K562 (cell line): ENCODE measurements around the gene C18orf32. TPM values are rescaled to one million over a fixed set of nuclear protein-coding genes. Genes with fewer than 3 reads are reported as not detected.

Experiments used
- ATF7 ChIP-seq: fragments of 450-650 bp; IDR thresholded peaks from 2 replicates; pipeline ENCODE4 v1.7.1; 2014; ENCODE audit warnings: mild to moderate bottlenecking, moderate library complexity
- CEBPZ ChIP-seq: fragments of 150-350 bp; IDR thresholded peaks from 2 replicates; pipeline ENCODE4 v1.6.1; 2014; ENCODE audit warnings: low read depth, mild to moderate bottlenecking, low read length, borderline replicate concordance
- COPS2 ChIP-seq: fragments of 450-650 bp; conservative IDR thresholded peaks from 2 replicates; pipeline ENCODE4 v1.6.1; 2016; ENCODE audit warnings: mild to moderate bottlenecking, moderate library complexity
- CTBP1 ChIP-seq: fragments of 450-650 bp; IDR thresholded peaks from 2 replicates; pipeline ENCODE4 v1.6.1; 2016; ENCODE audit warnings: borderline replicate concordance
- ELF4 ChIP-seq: fragments of 450-650 bp; formaldehyde crosslinking; IDR thresholded peaks from 2 replicates; pipeline ENCODE4 v1.4.0; 2022; ENCODE audit warnings: missing genetic modification characterization
- EP400 ChIP-seq: fragments of 450-650 bp; IDR thresholded peaks from 2 replicates; pipeline ENCODE4 v1.6.1; 2017; ENCODE audit warnings: antibody characterized with exemption, mild to moderate bottlenecking, moderate library complexity
- FOXK2 ChIP-seq, 2 experiments: fragments of 450-650 bp; IDR thresholded peaks in 1 of 2; conservative IDR thresholded peaks in 1 of 2; 2 replicates each; pipeline ENCODE4 v1.6.1; 2016; ENCODE audit warnings: low read depth in 2 of 2, mild to moderate bottlenecking in 1 of 2
- GTF2F1 ChIP-seq: IDR thresholded peaks from 2 replicates; pipeline ENCODE4 v1.6.1; 2011; ENCODE audit warnings: low read depth, low read length, improper control_type of control experiment
- MBD2 ChIP-seq: sonication (generic); IDR thresholded peaks from 2 replicates; pipeline ENCODE4 v1.6.1; 2016; ENCODE audit warnings: low read depth, borderline replicate concordance
- NUFIP1 ChIP-seq: fragments of 450-650 bp; IDR thresholded peaks from 2 replicates; pipeline ENCODE4 v1.6.1; 2018; ENCODE audit not compliant: partially characterized antibody
- RFX5 ChIP-seq: IDR thresholded peaks from 2 replicates; pipeline ENCODE4 v1.6.1; 2011; ENCODE audit warnings: low read depth, mild to moderate bottlenecking, improper control_type of control experiment, low read length
- SPI1 ChIP-seq: IDR thresholded peaks from 2 replicates; pipeline ENCODE4 v1.6.1; 2011; ENCODE audit warnings: low read depth, low read length, control low read depth, borderline replicate concordance
- SREBF2 ChIP-seq: sonication (generic); formaldehyde crosslinking; IDR thresholded peaks from 2 replicates; pipeline ENCODE4 v1.4.0; 2020; ENCODE audit warnings: mild to moderate bottlenecking, missing genetic modification reagents
- ZBTB1 ChIP-seq: sonication (generic); formaldehyde crosslinking; IDR thresholded peaks from 2 replicates; pipeline ENCODE4 v1.8.1; 2023; ENCODE audit warnings: missing genetic modification reagents, low read depth, mild to moderate bottlenecking, borderline replicate concordance
- ZFX ChIP-seq: sonication (generic); formaldehyde crosslinking; IDR thresholded peaks from 2 replicates; pipeline ENCODE4 v1.8.0; 2022; ENCODE audit warnings: mild to moderate bottlenecking, missing genetic modification reagents, moderate library complexity
- ZNF75A ChIP-seq: fragments of 450-650 bp; formaldehyde crosslinking; IDR thresholded peaks from 2 replicates; pipeline ENCODE4 v1.4.0; 2020; ENCODE audit warnings: mild to moderate bottlenecking
- ZNF778 ChIP-seq: fragments of 450-650 bp; formaldehyde crosslinking; IDR thresholded peaks from 2 replicates; pipeline ENCODE4 v1.4.0; 2020; ENCODE audit warnings: mild to moderate bottlenecking, moderate library complexity
- polyA plus RNA-seq, 8 experiments: library from polyadenylated mRNA; depleted of rRNA in 4 of 8; stranded (reverse) in 5 of 8; unstranded in 3 of 8; fragments of >200 nt; fragmentation: Nextera tagmentation in 2 of 8; fragmentation: Illumina TruSeq in 1 of 8; extraction: Ambion mirVana in 2 of 8; extraction: Trizol in 1 of 8; gene quantifications; 2 replicates each; pipeline versions ENCODE4 v1.2.1 to v1.2.3, GENCODE V29; 2011 to 2014; ENCODE audit warnings: inconsistent platforms in 1 of 8, missing spikeins in 1 of 8
- total RNA-seq, 7 experiments: library from RNA; depleted of rRNA in 6 of 7; stranded (reverse); fragments of >200 nt in 6 of 7; fragmentation: Illumina TruSeq in 2 of 7; extraction: Trizol in 2 of 7; gene quantifications; 2 replicates each; pipeline versions ENCODE4 v1.2.1 to v1.2.3, GENCODE V29; 2011 to 2021; ENCODE audit warnings: low replicate concordance in 1 of 7
- TF ChIP-seq, protein P1 (sequence below): fragments of 250-450 bp; sonication (Bioruptor Pico); IDR thresholded peaks from 2 replicates; pipeline ENCODE4 v1.5.0; 2021
- TF ChIP-seq, protein P2 (sequence below): fragments of 250-450 bp; sonication (Bioruptor Pico); IDR thresholded peaks from 2 replicates; pipeline ENCODE4 v1.8.0; 2021; ENCODE audit warnings: moderate library complexity, mild to moderate bottlenecking, inconsistent platforms
- TF ChIP-seq, protein P3 (sequence below): conservative IDR thresholded peaks from 2 replicates; pipeline ENCODE4 v1.6.1; 2011; ENCODE audit warnings: low read depth, mild to moderate bottlenecking, low read length; ENCODE audit not compliant: control insufficient read depth

C18orf32 gene
- total and polyA plus RNA-seq, 9 of the 15 experiments (the other 6 are each of a cell fraction or from before 2014, with no cell fraction given): 8.5 to 35.0 (median 20.4) TPM

- TF ChIP-seq NUFIP1 (no peak), ZBTB1 (CRISPR knock-in tag) (no peak), ATF7 (peak; percentile 59; the same call in 1 of the 2 replicates), RFX5 (no peak), ZNF75A (CRISPR knock-in tag) (no peak), EP400 (peak; percentile 96), SPI1 (peak; percentile 97), MBD2 (peak; percentile 63), ZNF778 (CRISPR knock-in tag) (no peak), ELF4 (CRISPR knock-in tag) (no peak), GTF2F1 (no peak), CTBP1 (no peak), ZFX (CRISPR knock-in tag) (peak; percentile 96), COPS2 (no peak), SREBF2 (CRISPR knock-in tag) (no peak), FOXK2 (conservative IDR thresholded peaks at IDR 0.05 in 1 of 2, IDR thresholded peaks at IDR 0.05 in 1 of 2; ENCODE audit: low read depth in 2 of 2) (no peak), CEBPZ (no peak)
- TF ChIP-seq, protein P1, sequence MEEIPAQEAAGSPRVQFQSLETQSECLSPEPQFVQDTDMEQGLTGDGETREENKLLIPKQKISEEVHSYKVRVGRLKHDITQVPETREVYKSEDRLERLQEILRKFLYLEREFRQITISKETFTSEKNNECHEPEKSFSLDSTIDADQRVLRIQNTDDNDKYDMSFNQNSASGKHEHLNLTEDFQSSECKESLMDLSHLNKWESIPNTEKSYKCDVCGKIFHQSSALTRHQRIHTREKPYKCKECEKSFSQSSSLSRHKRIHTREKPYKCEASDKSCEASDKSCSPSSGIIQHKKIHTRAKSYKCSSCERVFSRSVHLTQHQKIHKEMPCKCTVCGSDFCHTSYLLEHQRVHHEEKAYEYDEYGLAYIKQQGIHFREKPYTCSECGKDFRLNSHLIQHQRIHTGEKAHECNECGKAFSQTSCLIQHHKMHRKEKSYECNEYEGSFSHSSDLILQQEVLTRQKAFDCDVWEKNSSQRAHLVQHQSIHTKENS (CRISPR knock-in tag): no peak
- TF ChIP-seq, protein P2, sequence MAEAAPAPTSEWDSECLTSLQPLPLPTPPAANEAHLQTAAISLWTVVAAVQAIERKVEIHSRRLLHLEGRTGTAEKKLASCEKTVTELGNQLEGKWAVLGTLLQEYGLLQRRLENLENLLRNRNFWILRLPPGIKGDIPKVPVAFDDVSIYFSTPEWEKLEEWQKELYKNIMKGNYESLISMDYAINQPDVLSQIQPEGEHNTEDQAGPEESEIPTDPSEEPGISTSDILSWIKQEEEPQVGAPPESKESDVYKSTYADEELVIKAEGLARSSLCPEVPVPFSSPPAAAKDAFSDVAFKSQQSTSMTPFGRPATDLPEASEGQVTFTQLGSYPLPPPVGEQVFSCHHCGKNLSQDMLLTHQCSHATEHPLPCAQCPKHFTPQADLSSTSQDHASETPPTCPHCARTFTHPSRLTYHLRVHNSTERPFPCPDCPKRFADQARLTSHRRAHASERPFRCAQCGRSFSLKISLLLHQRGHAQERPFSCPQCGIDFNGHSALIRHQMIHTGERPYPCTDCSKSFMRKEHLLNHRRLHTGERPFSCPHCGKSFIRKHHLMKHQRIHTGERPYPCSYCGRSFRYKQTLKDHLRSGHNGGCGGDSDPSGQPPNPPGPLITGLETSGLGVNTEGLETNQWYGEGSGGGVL (CRISPR knock-in tag): no peak
- TF ChIP-seq, protein P3, sequence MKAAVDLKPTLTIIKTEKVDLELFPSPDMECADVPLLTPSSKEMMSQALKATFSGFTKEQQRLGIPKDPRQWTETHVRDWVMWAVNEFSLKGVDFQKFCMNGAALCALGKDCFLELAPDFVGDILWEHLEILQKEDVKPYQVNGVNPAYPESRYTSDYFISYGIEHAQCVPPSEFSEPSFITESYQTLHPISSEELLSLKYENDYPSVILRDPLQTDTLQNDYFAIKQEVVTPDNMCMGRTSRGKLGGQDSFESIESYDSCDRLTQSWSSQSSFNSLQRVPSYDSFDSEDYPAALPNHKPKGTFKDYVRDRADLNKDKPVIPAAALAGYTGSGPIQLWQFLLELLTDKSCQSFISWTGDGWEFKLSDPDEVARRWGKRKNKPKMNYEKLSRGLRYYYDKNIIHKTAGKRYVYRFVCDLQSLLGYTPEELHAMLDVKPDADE: no peak
Observed at GRCh38 chr18:49491857-49492693, 5.0 kb upstream of the C18orf32 start, which contains the start of gene RPL17 (continued).
